NCI-H2196 treated with DMSO at 0.1 percent for 48 hours (cell line): Measurements from ENCODE around the gene EHD1.

Source experiments
- DNase-seq: peaks from one replicate; lab custom pipeline; 2025; ENCODE audit not compliant: unreplicated experiment; lab: John Stamatoyannopoulos, UW

The EHD1 gene

GRCh38 chr11:64802370-64803157 is 75.9 kb downstream of the EHD1 start:
- DNase-seq: no peak
